Upper lobe of left lung (tissue), 4 donors: ENCODE results near the gene ERMP1.

Source experiments
- CTCF ChIP-seq, 6 experiments: fragments of 450-650 bp in 4 of 6; fragments of 200-600 bp in 2 of 6; sonication (generic) in 2 of 6; IDR thresholded peaks; one replicate each; pipeline ENCODE4 v1.5.1; 2016 to 2019; ENCODE audit warnings: antibody characterized with exemption in 6 of 6
- EP300 ChIP-seq, 4 donors: sonication (generic); formaldehyde crosslinking; IDR thresholded peaks; one replicate each; pipeline ENCODE4 v1.5.1; 2017; ENCODE audit warnings: antibody characterized with exemption in 4 of 4, control low read depth in 2 of 4
- POLR2A ChIP-seq, 4 donors: fragments of 450-650 bp; IDR thresholded peaks; one replicate each; pipeline ENCODE4 v1.5.1; 2016 to 2017; ENCODE audit warnings: antibody characterized with exemption in 4 of 4, mild to moderate bottlenecking in 2 of 4
- POLR2AphosphoS5 ChIP-seq, 2 donors: sonication (generic); formaldehyde crosslinking; IDR thresholded peaks; one replicate each; pipeline ENCODE4 v1.5.1; 2017; ENCODE audit warnings: antibody characterized with exemption in 2 of 2

- TF ChIP-seq EP300 (IDR thresholded peaks at IDR 0.05) = no peak
- TF ChIP-seq CTCF (IDR thresholded peaks at IDR 0.05) = no peak
- TF ChIP-seq POLR2A (IDR thresholded peaks at IDR 0.05) = no peak
- no peak for TF ChIP-seq POLR2AphosphoS5 (IDR thresholded peaks at IDR 0.05)
These were observed 83.6 kb downstream of the ERMP1 start for GRCh38 chr9:5749306-5749705.
